GM19467 (cell line): ENCODE data around the gene TTYH3.
"Not testable (repeated sequence)": the region's sequence is repeated elsewhere in the genome, so short reads cannot be mapped to it uniquely, and the experiment has no call there.

Experiments used
- ATAC-seq: cut with Tn5 transposase; IDR thresholded peaks from one replicate; pipeline ENCODE4 v1.9.1; 2021; ENCODE audit warnings: mild to moderate bottlenecking, moderate library complexity; ENCODE audit not compliant: unreplicated experiment

The TTYH3 gene

GRCh38 chr7:2681929-2682799, 50.4 kb downstream of the TTYH3 start:
- ATAC-seq: no peak

GRCh38 chr7:2684501-2684900, 52.7 kb downstream of the TTYH3 start:
- no peak for ATAC-seq

GRCh38 chr7:2686101-2686500, 54.3 kb downstream of the TTYH3 start:
- no peak for ATAC-seq

- ATAC-seq: no peak
Observed at GRCh38 chr7:2687338-2687869, 55.6 kb downstream of the TTYH3 start.

- ATAC-seq: no peak
Observed at GRCh38 chr7:2687881-2688318, 56.1 kb downstream of the TTYH3 start, which contains the start of gene AMZ1. Gene AMZ1 (plus strand): TSS chr7:2688202. CDS start chr7:2700452, 12,250 bp downstream.

- peak; percentile 78 for ATAC-seq
Observed at GRCh38 chr7:2688409-2689342, 56.9 kb downstream of the TTYH3 start.

- no peak for ATAC-seq
Observed at GRCh38 chr7:2689343-2689847, 57.6 kb downstream of the TTYH3 start.

- ATAC-seq: no peak
Observed at GRCh38 chr7:2689951-2690705, 58.3 kb downstream of the TTYH3 start.

GRCh38 chr7:2691011-2691707, 59.4 kb downstream of the TTYH3 start:
- no peak for ATAC-seq

GRCh38 chr7:2691932-2692439, 60.2 kb downstream of the TTYH3 start:
- not testable (repeated sequence) for ATAC-seq

GRCh38 chr7:2692543-2692942, 60.8 kb downstream of the TTYH3 start:
- no peak for ATAC-seq

GRCh38 chr7:2693420-2694121, 61.8 kb downstream of the TTYH3 start:
- ATAC-seq: not testable (repeated sequence)

- not testable (repeated sequence) for ATAC-seq
Observed at GRCh38 chr7:2694122-2694436, 62.3 kb downstream of the TTYH3 start.

GRCh38 chr7:2698581-2699288, 66.9 kb downstream of the TTYH3 start:
- ATAC-seq: peak; percentile 91

- no peak for ATAC-seq
Observed at GRCh38 chr7:2699289-2699620, 67.5 kb downstream of the TTYH3 start.

GRCh38 chr7:2700141-2700850, 68.5 kb downstream of the TTYH3 start:
- ATAC-seq: no peak

GRCh38 chr7:2701424-2701823, 69.6 kb downstream of the TTYH3 start:
- no peak for ATAC-seq
